ENCODE measurements around the gene WASHC2C. TPM values are rescaled to one million over a fixed set of nuclear protein-coding genes. Genes with fewer than 3 reads are reported as not detected.
A peak's percentile ranks its signal among the peaks of the same experiment; 100 is the strongest.
"Not testable (repeated sequence)": the region's sequence is repeated elsewhere in the genome, so short reads cannot be mapped to it uniquely, and the experiment has no call there.

Gene WASHC2C
- total RNA-seq, 1 experiment from 2014 or later: 18.2 TPM

- peaks cover 15% of the 10 kb centered on the region for H3K36me3 Mint-ChIP-seq (ENCODE audit: insufficient read depth, unreplicated experiment)
- H3K27ac Mint-ChIP-seq (ENCODE audit: low read depth, unreplicated experiment); H3K27me3 Mint-ChIP-seq (ENCODE audit: insufficient read depth, unreplicated experiment); H3K9me3 Mint-ChIP-seq (ENCODE audit: unreplicated experiment); BruUV-seq (replicated peaks); H3K4me3 Mint-ChIP-seq (ENCODE audit: unreplicated experiment); CTCF ChIA-PET; DNase-seq (ENCODE audit: unreplicated experiment); POLR2A ChIA-PET; H3K4me1 Mint-ChIP-seq (ENCODE audit: insufficient read depth, unreplicated experiment); intact Hi-C loops (cut with micrococcal nuclease): not testable (repeated sequence)
These were observed 67.7 kb downstream of the WASHC2C start for GRCh38 chr10:45794761-45795160.

- CTCF ChIA-PET; H3K9me3 Mint-ChIP-seq (ENCODE audit: unreplicated experiment); POLR2A ChIA-PET; H3K27ac Mint-ChIP-seq (ENCODE audit: low read depth, unreplicated experiment); H3K4me1 Mint-ChIP-seq (ENCODE audit: insufficient read depth, unreplicated experiment); intact Hi-C loops (cut with micrococcal nuclease); H3K27me3 Mint-ChIP-seq (ENCODE audit: insufficient read depth, unreplicated experiment); BruUV-seq (replicated peaks); H3K36me3 Mint-ChIP-seq (ENCODE audit: insufficient read depth, unreplicated experiment); H3K4me3 Mint-ChIP-seq (ENCODE audit: unreplicated experiment): not testable (repeated sequence)
- DNase-seq (ENCODE audit: unreplicated experiment): peak; percentile 61
These were observed 76.3 kb downstream of the WASHC2C start for GRCh38 chr10:45803060-45804010.

- CTCF ChIA-PET; H3K9me3 Mint-ChIP-seq (ENCODE audit: unreplicated experiment); POLR2A ChIA-PET; H3K27ac Mint-ChIP-seq (ENCODE audit: low read depth, unreplicated experiment); H3K4me3 Mint-ChIP-seq (ENCODE audit: unreplicated experiment); H3K4me1 Mint-ChIP-seq (ENCODE audit: insufficient read depth, unreplicated experiment); H3K36me3 Mint-ChIP-seq (ENCODE audit: insufficient read depth, unreplicated experiment); BruUV-seq (replicated peaks); intact Hi-C loops (cut with micrococcal nuclease); H3K27me3 Mint-ChIP-seq (ENCODE audit: insufficient read depth, unreplicated experiment); DNase-seq (ENCODE audit: unreplicated experiment): not testable (repeated sequence)
These were observed 77.9 kb downstream of the WASHC2C start for GRCh38 chr10:45804996-45805395.

GRCh38 chr10:45809837-45810236, 82.8 kb downstream of the WASHC2C start:
- BruUV-seq (replicated peaks): no TSS peak
- H3K4me3 Mint-ChIP-seq (ENCODE audit: unreplicated experiment): no peak overlapping the region
- H3K36me3 Mint-ChIP-seq (ENCODE audit: insufficient read depth, unreplicated experiment): no peaks in the 10 kb centered on the region
- H3K27ac Mint-ChIP-seq (ENCODE audit: low read depth, unreplicated experiment): no peak overlapping the region
- H3K4me1 Mint-ChIP-seq (ENCODE audit: insufficient read depth, unreplicated experiment): no peaks in the 10 kb centered on the region
- H3K27me3 Mint-ChIP-seq (ENCODE audit: insufficient read depth, unreplicated experiment): no peaks in the 10 kb centered on the region
- intact Hi-C loops (cut with micrococcal nuclease): no loop called here
- ChIA-PET POLR2A (no interaction called here), CTCF (no interaction called here)
- TF ChIP-seq CTCF (IDR thresholded peaks at IDR 0.05; ENCODE audit: unreplicated experiment): no peak
- H3K9me3 Mint-ChIP-seq (ENCODE audit: unreplicated experiment): no peaks in the 10 kb centered on the region
- DNase-seq (ENCODE audit: unreplicated experiment): peak; percentile 3

GRCh38 chr10:45811075-45811474, 84.0 kb downstream of the WASHC2C start:
- ChIA-PET POLR2A (no interaction called here), CTCF (interaction anchor here (0.7 kb wide), 1 partner anchor 122 kb away, joined by 4 read pairs; no protein-coding TSS in a partner anchor)
- intact Hi-C loops (cut with micrococcal nuclease): no loop called here
- no TSS peak for BruUV-seq (replicated peaks)
- Mint-ChIP-seq H3K4me3 (ENCODE audit: unreplicated experiment) (no peak overlapping the region), H3K4me1 (ENCODE audit: insufficient read depth, unreplicated experiment) (no peaks in the 10 kb centered on the region), H3K36me3 (ENCODE audit: insufficient read depth, unreplicated experiment) (no peaks in the 10 kb centered on the region), H3K27ac (ENCODE audit: low read depth, unreplicated experiment) (no peak overlapping the region), H3K9me3 (ENCODE audit: unreplicated experiment) (no peaks in the 10 kb centered on the region), H3K27me3 (ENCODE audit: insufficient read depth, unreplicated experiment) (no peaks in the 10 kb centered on the region)
- TF ChIP-seq CTCF (IDR thresholded peaks at IDR 0.05; ENCODE audit: unreplicated experiment): no peak
- DNase-seq (ENCODE audit: unreplicated experiment): peak; percentile 21

- H3K27ac Mint-ChIP-seq (ENCODE audit: low read depth, unreplicated experiment); CTCF ChIA-PET; POLR2A ChIA-PET; DNase-seq (ENCODE audit: unreplicated experiment); BruUV-seq (replicated peaks); intact Hi-C loops (cut with micrococcal nuclease); H3K27me3 Mint-ChIP-seq (ENCODE audit: insufficient read depth, unreplicated experiment); H3K4me1 Mint-ChIP-seq (ENCODE audit: insufficient read depth, unreplicated experiment); H3K4me3 Mint-ChIP-seq (ENCODE audit: unreplicated experiment); H3K36me3 Mint-ChIP-seq (ENCODE audit: insufficient read depth, unreplicated experiment); H3K9me3 Mint-ChIP-seq (ENCODE audit: unreplicated experiment): not testable (repeated sequence)
These were observed 85.9 kb downstream of the WASHC2C start for GRCh38 chr10:45812959-45813358.

GRCh38 chr10:45814146-45814545, 87.1 kb downstream of the WASHC2C start:
- BruUV-seq (replicated peaks); H3K27ac Mint-ChIP-seq (ENCODE audit: low read depth, unreplicated experiment); intact Hi-C loops (cut with micrococcal nuclease); H3K9me3 Mint-ChIP-seq (ENCODE audit: unreplicated experiment); H3K4me1 Mint-ChIP-seq (ENCODE audit: insufficient read depth, unreplicated experiment); POLR2A ChIA-PET; H3K27me3 Mint-ChIP-seq (ENCODE audit: insufficient read depth, unreplicated experiment); H3K4me3 Mint-ChIP-seq (ENCODE audit: unreplicated experiment); H3K36me3 Mint-ChIP-seq (ENCODE audit: insufficient read depth, unreplicated experiment); DNase-seq (ENCODE audit: unreplicated experiment): not testable (repeated sequence)
- CTCF ChIA-PET: interaction anchor here (0.6 kb wide), 1 partner anchor 277 kb away, joined by 3 read pairs; no protein-coding TSS in a partner anchor

Measured in MCF 10A (cell line).